Smooth muscle cell (in vitro differentiated cells): Measurements from ENCODE around the gene MYLK2. TPM values are rescaled to one million over a fixed set of nuclear protein-coding genes. Genes with fewer than 3 reads are reported as not detected.

Experiments used
- DNase-seq: peaks from one replicate; lab custom pipeline; 2025; ENCODE audit not compliant: unreplicated experiment; lab: John Stamatoyannopoulos, UW
- H2AFZ ChIP-seq: fragments of 200-600 bp; sonication (generic); 2 replicates; pipeline ENCODE4 v1.6.0; 2016; ENCODE audit warnings: antibody characterized with exemption, low read depth, mild to moderate bottlenecking
- H3F3A ChIP-seq: fragments of 200-600 bp; sonication (generic); 2 replicates; pipeline ENCODE4 v1.6.0; 2017; ENCODE audit warnings: antibody characterized with exemption, low read depth
- H3K27ac ChIP-seq: fragments of 200-600 bp; sonication (generic); 2 replicates; pipeline ENCODE4 v1.5.1; 2016; ENCODE audit warnings: low read depth, mild to moderate bottlenecking
- H3K27me3 ChIP-seq: fragments of 200-600 bp; sonication (generic); 2 replicates; pipeline ENCODE4 v1.6.1; 2016; ENCODE audit warnings: low read depth, mild to moderate bottlenecking
- H3K36me3 ChIP-seq: fragments of 200-600 bp; sonication (generic); 2 replicates; pipeline ENCODE4 v1.5.1; 2016; ENCODE audit warnings: low read depth
- H3K4me1 ChIP-seq: fragments of 200-600 bp; sonication (generic); 2 replicates; pipeline ENCODE4 v1.5.1; 2016; ENCODE audit warnings: low read depth
- H3K4me2 ChIP-seq: fragments of 200-600 bp; sonication (generic); 2 replicates; pipeline ENCODE4 v1.6.0; 2016; ENCODE audit warnings: mild to moderate bottlenecking
- H3K4me3 ChIP-seq: fragments of 200-600 bp; sonication (generic); 2 replicates; pipeline ENCODE4 v1.5.1; 2016; ENCODE audit warnings: mild to moderate bottlenecking
- H3K79me2 ChIP-seq: fragments of 200-600 bp; sonication (generic); 2 replicates; pipeline ENCODE4 v1.6.0; 2016; ENCODE audit warnings: low read depth, mild to moderate bottlenecking
- H3K9ac ChIP-seq: fragments of 200-600 bp; sonication (generic); 2 replicates; pipeline ENCODE4 v1.6.0; 2016; ENCODE audit warnings: low read depth
- H3K9me3 ChIP-seq: fragments of 200-600 bp; sonication (generic); replicated peaks from 2 replicates; pipeline ENCODE4 v1.5.1; 2016; ENCODE audit warnings: low read depth
- H4K20me1 ChIP-seq: fragments of 200-600 bp; sonication (generic); 2 replicates; pipeline ENCODE4 v1.6.0; 2016; ENCODE audit warnings: low read depth
- CTCF ChIP-seq: fragments of 200-600 bp; sonication (generic); IDR thresholded peaks from 2 replicates; pipeline ENCODE4 v1.5.1; 2017; ENCODE audit warnings: borderline replicate concordance, mild to moderate bottlenecking, antibody characterized with exemption; ENCODE audit not compliant: insufficient read depth, poor library complexity, severe bottlenecking
- WGBS: methylation state at CpG from one replicate; pipeline ENCODE4 v1.1.7; 2016; ENCODE audit warnings: low lambda C conversion rate; 5-methylcytosine and 5-hydroxymethylcytosine counted together
- polyA plus RNA-seq: library from polyadenylated mRNA; unstranded; fragments of >200 nt; fragmentation: Nextera tagmentation; extraction: Ambion mirVana; gene quantifications from 2 replicates; pipeline ENCODE4 v1.2.1, GENCODE V29; 2016
- total RNA-seq: library from RNA; depleted of rRNA; stranded (reverse); fragments of >200 nt; gene quantifications from 2 replicates; pipeline ENCODE4 v1.2.3, GENCODE V29; 2014

MYLK2 gene
- total and polyA plus RNA-seq, 2 experiments from 2014 or later: 0.09 to 0.22 TPM

- Histone ChIP-seq H3K27ac (no peak overlapping the region), H3K9me3 (no peaks in the 10 kb centered on the region), H3F3A (no peaks in the 10 kb centered on the region), H4K20me1 (no peaks in the 10 kb centered on the region), H3K4me1 (no peaks in the 10 kb centered on the region), H3K4me3 (no peak overlapping the region), H3K4me2 (peak overlapping the region; percentile 54), H3K79me2 (no peaks in the 10 kb centered on the region), H3K36me3 (no peaks in the 10 kb centered on the region), H3K9ac (no peak overlapping the region), H2AFZ (no peak overlapping the region), H3K27me3 (no peaks in the 10 kb centered on the region)
- peak; percentile 99 for TF ChIP-seq CTCF
- WGBS: 18% methylated on average over 29 of the region's 29 CpGs
- peak; percentile 67 for DNase-seq
Measured at GRCh38 chr20:31822421-31823330, 3.5 kb downstream of the MYLK2 start.

GRCh38 chr20:31823360-31824124, 4.4 kb downstream of the MYLK2 start:
- no peaks in the 10 kb centered on the region for H4K20me1 ChIP-seq
- no peak overlapping the region for H3K9ac ChIP-seq
- no peak overlapping the region for H2AFZ ChIP-seq
- H3K36me3 ChIP-seq: no peaks in the 10 kb centered on the region
- H3K27ac ChIP-seq: no peak overlapping the region
- no peaks in the 10 kb centered on the region for H3K4me1 ChIP-seq
- no peak for DNase-seq
- WGBS: 80% methylated on average over 14 of the region's 14 CpGs
- no peak overlapping the region for H3K4me2 ChIP-seq
- no peaks in the 10 kb centered on the region for H3K9me3 ChIP-seq
- no peak overlapping the region for H3K4me3 ChIP-seq
- no peaks in the 10 kb centered on the region for H3K27me3 ChIP-seq
- H3F3A ChIP-seq: no peaks in the 10 kb centered on the region
- TF ChIP-seq CTCF: no peak
- H3K79me2 ChIP-seq: no peaks in the 10 kb centered on the region

- no peak for TF ChIP-seq CTCF
- Histone ChIP-seq H3K36me3 (no peaks in the 10 kb centered on the region), H3F3A (no peaks in the 10 kb centered on the region), H3K9ac (no peak overlapping the region), H3K9me3 (no peaks in the 10 kb centered on the region), H4K20me1 (no peaks in the 10 kb centered on the region), H3K4me2 (no peak overlapping the region), H3K27ac (no peak overlapping the region), H2AFZ (no peak overlapping the region), H3K27me3 (no peaks in the 10 kb centered on the region), H3K79me2 (no peaks in the 10 kb centered on the region), H3K4me1 (no peaks in the 10 kb centered on the region), H3K4me3 (no peak overlapping the region)
- DNase-seq: no peak
- 95% methylated on average over 4 of the region's 4 CpGs for WGBS
Measured at GRCh38 chr20:31824125-31824485, 4.9 kb downstream of the MYLK2 start.
